Caco-2 (cell line): ENCODE results near the gene GRB10. TPM values are rescaled to one million over a fixed set of nuclear protein-coding genes. Genes with fewer than 3 reads are reported as not detected.

Experiments
- BruUV-seq: library from RNA; stranded (reverse); fragments of 400-500 nt; replicated peaks from 2 replicates; lab custom pipeline; 2021; lab: Mats Ljungman, UMichigan
- CTCF ChIA-PET: fragments of 300-600 bp; sonication (Branson Sonifier 250); formaldehyde crosslinking; loops from one replicate; lab custom pipeline; 2022; ENCODE audit warnings: antibody characterized with exemption; lab: Charles Lee
- POLR2A ChIA-PET: fragments of 300-600 bp; sonication (Branson Sonifier 250); formaldehyde crosslinking; loops from one replicate; lab custom pipeline; 2022; ENCODE audit warnings: antibody characterized with exemption; lab: Charles Lee
- DNase-seq, 2 experiments: peaks; one replicate each; pipeline versions ENCODE4 v3.0.0 to v3.0.0-alpha.2; 2020 to 2022
- H3K27me3 ChIP-seq: replicated peaks from 2 replicates; pipeline ENCODE4 v1.6.0; 2011; ENCODE audit warnings: low read length; ENCODE audit not compliant: control insufficient read depth, insufficient read depth
- H3K36me3 ChIP-seq: 2 replicates; pipeline ENCODE4 v1.5.1; 2011; ENCODE audit warnings: low read length; ENCODE audit not compliant: control insufficient read depth, insufficient read depth
- H3K4me1 ChIP-seq: fragments of 250-450 bp; sonication (Bioruptor Pico); 2 replicates; pipeline ENCODE4 v1.5.1; 2020; ENCODE audit warnings: mild to moderate bottlenecking
- H3K4me3 ChIP-seq: 2 replicates; pipeline ENCODE4 v1.5.1; 2011; ENCODE audit warnings: low read depth, mild to moderate bottlenecking, control low read depth, low read length
- H3K9me3 ChIP-seq: fragments of 250-450 bp; sonication (Bioruptor Pico); 2 replicates; pipeline ENCODE4 v1.5.1; 2020; ENCODE audit warnings: mild to moderate bottlenecking, moderate library complexity
- H3K27ac Mint-ChIP-seq: one replicate; pipeline ENCODE4 v1.8.0; 2022; ENCODE audit warnings: mixed read lengths; ENCODE audit not compliant: unreplicated experiment
- H3K27me3 Mint-ChIP-seq: one replicate; pipeline ENCODE4 v1.8.0; 2022; ENCODE audit warnings: mixed read lengths; ENCODE audit not compliant: insufficient read depth, unreplicated experiment
- H3K36me3 Mint-ChIP-seq: one replicate; pipeline ENCODE4 v1.8.0; 2022; ENCODE audit warnings: mild to moderate bottlenecking, mixed read lengths; ENCODE audit not compliant: insufficient read depth, unreplicated experiment
- H3K4me1 Mint-ChIP-seq: one replicate; pipeline ENCODE4 v1.8.0; 2022; ENCODE audit warnings: low read depth, mixed read lengths; ENCODE audit not compliant: unreplicated experiment
- H3K4me3 Mint-ChIP-seq: one replicate; pipeline ENCODE4 v1.8.0; 2022; ENCODE audit warnings: mild to moderate bottlenecking, moderate library complexity, mixed read lengths; ENCODE audit not compliant: unreplicated experiment
- H3K9me3 Mint-ChIP-seq: one replicate; pipeline ENCODE4 v1.8.0; 2022; ENCODE audit warnings: mixed read lengths; ENCODE audit not compliant: unreplicated experiment
- CTCF ChIP-seq, 2 experiments: fragments of 200-600 bp in 1 of 2; IDR thresholded peaks; 1 replicate in 1 of 2; 2 replicates in 1 of 2; pipeline versions ENCODE4 v1.5.1 to v1.8.0; 2011 to 2022; ENCODE audit warnings: antibody characterized with exemption in 1 of 2, control low read depth in 1 of 2, inconsistent platforms in 1 of 2, low read depth in 1 of 2, low read length in 1 of 2, mild to moderate bottlenecking in 1 of 2, moderate library complexity in 1 of 2; ENCODE audit not compliant: insufficient read depth in 1 of 2, severe bottlenecking in 1 of 2, unreplicated experiment in 1 of 2
- intact Hi-C: fragments of 100-400 bp; cut with micrococcal nuclease; formaldehyde crosslinking; loops from one replicate; pipeline ENCODE4 v1.10.0; 2022; ENCODE audit not compliant: unreplicated experiment
- total RNA-seq: library from RNA; stranded (reverse); gene quantifications from 2 replicates; pipeline ENCODE4 v1.2.3, GENCODE V29; 2022

GRB10 gene
- total RNA-seq, 1 experiment from 2014 or later = 79.3 TPM

GRCh38 chr7:50564640-50565558, 217.8 kb downstream of the GRB10 start, which contains the start of gene DDC:
Gene DDC, minus strand, starts transcription at chr7:50565405. Its CDS starts 21,320 bp downstream, at chr7:50544085.
- BruUV-seq = TSS peak; percentile 71
- no peak for TF ChIP-seq CTCF (IDR thresholded peaks at IDR 0.05; ENCODE audit: insufficient read depth in 1 of 2, low read depth in 1 of 2, low read length in 1 of 2, severe bottlenecking in 1 of 2, unreplicated experiment in 1 of 2)
- H3K9me3 ChIP-seq = no peaks in the 10 kb centered on the region
- H3K27me3 ChIP-seq = no peaks in the 10 kb centered on the region
- Mint-ChIP-seq H3K4me3 (peak within 1 kb of the TSS; percentile 92), H3K4me1 (peaks cover 30% of the 10 kb centered on the region), H3K27ac (peak within 1 kb of the TSS; percentile 94), H3K9me3 (no peaks in the 10 kb centered on the region), H3K36me3 (peaks cover 19% of the 10 kb centered on the region), H3K27me3 (no peaks in the 10 kb centered on the region)
- peak; percentile 67 to 81 for DNase-seq
- peaks cover 15% of the 10 kb centered on the region for H3K4me1 ChIP-seq
- intact Hi-C loops = loop anchor here (1.0 to 10.0 kb wide), 5 partner anchors 9 to 1040 kb away; no protein-coding TSS in a partner anchor
- ChIA-PET POLR2A (interaction anchor here (0.6 to 2.0 kb wide), 8 partner anchors 8 to 115 kb away, joined by 3 to 9 read pairs (median 4); partner anchors contain the start of gene FIGNL1), CTCF (interaction anchor here (0.6 to 1.4 kb wide), 6 partner anchors 9 to 97 kb away, joined by 3 to 4 read pairs (median 3); no protein-coding TSS in a partner anchor)
- no peaks in the 10 kb centered on the region for H3K36me3 ChIP-seq
- peak within 1 kb of the TSS; percentile 58 for H3K4me3 ChIP-seq

GRCh38 chr7:50564171-50564570, 218.5 kb downstream of the GRB10 start:
- Mint-ChIP-seq H3K4me3 (peak overlapping the region; percentile 92), H3K27ac (peak overlapping the region; percentile 94), H3K4me1 (peaks cover 31% of the 10 kb centered on the region), H3K27me3 (no peaks in the 10 kb centered on the region), H3K36me3 (peaks cover 19% of the 10 kb centered on the region), H3K9me3 (no peaks in the 10 kb centered on the region)
- H3K9me3 ChIP-seq = no peaks in the 10 kb centered on the region
- peak overlapping the region; percentile 58 for H3K4me3 ChIP-seq
- POLR2A ChIA-PET = no interaction called here
- no TSS peak for BruUV-seq
- no peaks in the 10 kb centered on the region for H3K36me3 ChIP-seq
- peaks cover 19% of the 10 kb centered on the region for H3K4me1 ChIP-seq
- CTCF ChIA-PET = interaction anchor here (1.3 kb wide), 1 partner anchor 96 kb away, joined by 3 read pairs; no protein-coding TSS in a partner anchor
- DNase-seq = no peak
- H3K27me3 ChIP-seq = no peaks in the 10 kb centered on the region
- intact Hi-C loops = loop anchor here (1.0 to 10.0 kb wide), 4 partner anchors 8 to 1041 kb away; no protein-coding TSS in a partner anchor
- TF ChIP-seq CTCF (IDR thresholded peaks at IDR 0.05; ENCODE audit: insufficient read depth in 1 of 2, low read depth in 1 of 2, low read length in 1 of 2, severe bottlenecking in 1 of 2, unreplicated experiment in 1 of 2) = no peak

GRCh38 chr7:50562136-50562535, 220.6 kb downstream of the GRB10 start:
- intact Hi-C loops = loop anchor here (10.0 kb wide), 1 partner anchor 1043 kb away; no protein-coding TSS in a partner anchor
- H3K4me1 Mint-ChIP-seq = peaks cover 51% of the 10 kb centered on the region
- POLR2A ChIA-PET = no interaction called here
- no peaks in the 10 kb centered on the region for H3K9me3 ChIP-seq
- peaks cover 40% of the 10 kb centered on the region for H3K4me1 ChIP-seq
- peaks cover 19% of the 10 kb centered on the region for H3K36me3 Mint-ChIP-seq
- H3K4me3 ChIP-seq = no peak overlapping the region
- no peaks in the 10 kb centered on the region for H3K27me3 Mint-ChIP-seq
- H3K27me3 ChIP-seq = no peaks in the 10 kb centered on the region
- no peak for DNase-seq
- CTCF ChIA-PET = no interaction called here
- no peaks in the 10 kb centered on the region for H3K36me3 ChIP-seq
- no peaks in the 10 kb centered on the region for H3K9me3 Mint-ChIP-seq
- peak overlapping the region; percentile 14 for H3K4me3 Mint-ChIP-seq
- BruUV-seq = no TSS peak
- peak overlapping the region; percentile 39 for H3K27ac Mint-ChIP-seq
- TF ChIP-seq CTCF (IDR thresholded peaks at IDR 0.05; ENCODE audit: insufficient read depth in 1 of 2, low read depth in 1 of 2, low read length in 1 of 2, severe bottlenecking in 1 of 2, unreplicated experiment in 1 of 2) = no peak
